Measurements from ENCODE around the gene ZFYVE28.

ZFYVE28 gene

GRCh38 chr4:2341261-2341841, 77.1 kb downstream of the ZFYVE28 start:
- DNase-seq = no peak
- Mint-ChIP-seq H3K36me3 (ENCODE audit: low read depth) (no peaks in the 10 kb centered on the region), H3K27ac (no peak overlapping the region), H3K27me3 (ENCODE audit: low read depth, poor library complexity) (peaks cover 22% of the 10 kb centered on the region), H3K4me3 (no peak overlapping the region), H3K9me3 (peaks cover 10% of the 10 kb centered on the region), H3K4me1 (no peaks in the 10 kb centered on the region)
- no peak for TF ChIP-seq CTCF (IDR thresholded peaks at IDR 0.05)

- H3K27me3 Mint-ChIP-seq (ENCODE audit: low read depth, poor library complexity) = peaks cover 25% of the 10 kb centered on the region
- H3K27ac Mint-ChIP-seq = no peak overlapping the region
- H3K4me1 Mint-ChIP-seq = no peaks in the 10 kb centered on the region
- no peaks in the 10 kb centered on the region for H3K36me3 Mint-ChIP-seq (ENCODE audit: low read depth)
- peaks cover 7% of the 10 kb centered on the region for H3K9me3 Mint-ChIP-seq
- H3K4me3 Mint-ChIP-seq = no peak overlapping the region
- TF ChIP-seq CTCF (IDR thresholded peaks at IDR 0.05) = no peak
- DNase-seq = no peak
Measured at GRCh38 chr4:2340272-2341061, 78.0 kb downstream of the ZFYVE28 start.

- no peak for TF ChIP-seq CTCF (IDR thresholded peaks at IDR 0.05)
- Mint-ChIP-seq H3K9me3 (no peaks in the 10 kb centered on the region), H3K27me3 (ENCODE audit: low read depth, poor library complexity) (peaks cover 23% of the 10 kb centered on the region), H3K4me3 (no peak overlapping the region), H3K4me1 (peaks cover 5% of the 10 kb centered on the region), H3K36me3 (ENCODE audit: low read depth) (no peaks in the 10 kb centered on the region), H3K27ac (no peak overlapping the region)
- DNase-seq = no peak
Measured at GRCh38 chr4:2339458-2340271, 78.8 kb downstream of the ZFYVE28 start.

DNA sequence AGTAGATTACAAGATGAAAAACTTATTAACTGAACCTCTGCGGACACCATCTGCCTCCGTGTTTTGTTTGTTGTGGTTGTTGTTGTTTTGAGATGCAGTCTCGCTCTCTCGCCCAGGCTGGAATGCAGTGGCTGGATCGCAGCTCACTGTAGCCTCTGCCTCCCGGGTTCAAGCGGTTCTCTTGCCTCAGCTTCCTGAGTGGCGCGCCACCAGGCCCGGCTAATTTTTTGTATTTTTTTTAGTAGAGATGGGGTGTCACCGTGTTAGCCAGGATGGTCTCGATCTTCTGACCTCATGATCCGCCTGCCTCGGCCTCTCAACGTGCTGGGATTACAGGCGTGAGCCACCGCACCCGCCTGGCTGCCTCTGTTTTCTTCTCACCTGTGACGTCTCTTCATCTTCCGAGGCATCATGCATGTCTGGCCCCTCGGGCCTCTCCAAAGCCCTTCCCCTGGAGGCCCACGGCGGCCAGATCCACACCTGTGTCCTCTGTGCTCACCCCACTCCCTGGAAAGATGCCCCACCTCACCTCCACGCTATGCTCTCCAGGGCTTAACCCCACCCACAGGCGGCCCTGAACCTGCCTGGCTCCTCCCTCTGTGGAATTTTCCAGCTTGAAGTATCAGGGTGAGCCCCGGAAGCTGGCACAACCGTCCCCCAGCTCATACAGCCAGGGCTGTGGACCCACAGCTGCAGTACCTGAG, 79.5 kb downstream of the ZFYVE28 start:
- DNase-seq = no peak
- Mint-ChIP-seq H3K27ac (no peak overlapping the region), H3K9me3 (no peaks in the 10 kb centered on the region), H3K36me3 (ENCODE audit: low read depth) (no peaks in the 10 kb centered on the region), H3K4me3 (no peak overlapping the region), H3K27me3 (ENCODE audit: low read depth, poor library complexity) (peaks cover 18% of the 10 kb centered on the region), H3K4me1 (peaks cover 6% of the 10 kb centered on the region)
- TF ChIP-seq CTCF (IDR thresholded peaks at IDR 0.05) = no peak

DNA sequence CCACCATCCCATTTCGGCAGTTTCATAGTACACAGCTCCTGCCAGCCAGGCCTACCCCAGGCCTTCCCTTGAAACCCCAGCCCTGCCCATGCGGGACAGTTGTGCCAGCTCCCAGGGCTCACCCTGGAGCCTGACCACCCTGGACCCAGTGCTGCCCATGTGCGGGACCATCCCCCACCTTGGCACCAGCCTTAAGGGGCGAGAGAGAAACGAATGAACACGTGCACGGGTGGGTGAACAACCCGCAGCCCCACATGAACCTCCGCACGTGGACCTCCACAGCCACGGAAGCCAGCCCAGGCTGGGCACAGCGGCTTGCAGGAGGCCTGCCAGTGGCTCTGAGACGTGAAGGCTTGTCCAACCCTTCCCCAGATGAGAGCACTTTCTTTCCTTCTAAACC, 80.5 kb downstream of the ZFYVE28 start:
- Mint-ChIP-seq H3K4me1 (peaks cover 13% of the 10 kb centered on the region), H3K27ac (no peak overlapping the region), H3K27me3 (ENCODE audit: low read depth, poor library complexity) (peaks cover 20% of the 10 kb centered on the region), H3K9me3 (no peaks in the 10 kb centered on the region), H3K36me3 (ENCODE audit: low read depth) (no peaks in the 10 kb centered on the region), H3K4me3 (no peak overlapping the region)
- no peak for DNase-seq
- no peak for TF ChIP-seq CTCF (IDR thresholded peaks at IDR 0.05)
